ENCODE data around the gene IDUA.
"Not testable (repeated sequence)": the region's sequence is repeated elsewhere in the genome, so short reads cannot be mapped to it uniquely, and the experiment has no call there.

DNA sequence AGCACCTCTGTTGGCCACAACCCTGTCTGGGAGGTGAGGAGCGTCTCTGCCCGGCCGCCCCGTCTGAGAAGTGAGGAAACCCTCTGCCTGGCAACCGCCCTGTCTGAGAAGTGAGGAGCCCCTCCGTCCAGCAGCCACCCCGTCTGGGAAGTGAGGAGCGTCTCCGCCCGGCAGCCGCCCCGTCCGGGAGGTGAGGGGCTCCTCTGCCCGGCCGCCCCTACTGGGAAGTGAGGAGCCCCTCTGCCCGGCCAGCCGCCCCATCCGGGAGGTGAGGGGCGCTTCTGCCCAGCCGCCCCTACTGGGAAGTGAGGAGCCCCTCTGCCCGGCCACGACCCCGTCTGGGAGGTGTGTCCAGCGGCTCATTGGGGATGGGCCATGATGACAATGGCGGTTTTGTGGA lies 10.8 kb upstream of the IDUA start:
- not testable (repeated sequence) for TF ChIP-seq EZH2phosphoT487 (IDR thresholded peaks at IDR 0.05; ENCODE audit: low read depth)
- TF ChIP-seq, protein P1, sequence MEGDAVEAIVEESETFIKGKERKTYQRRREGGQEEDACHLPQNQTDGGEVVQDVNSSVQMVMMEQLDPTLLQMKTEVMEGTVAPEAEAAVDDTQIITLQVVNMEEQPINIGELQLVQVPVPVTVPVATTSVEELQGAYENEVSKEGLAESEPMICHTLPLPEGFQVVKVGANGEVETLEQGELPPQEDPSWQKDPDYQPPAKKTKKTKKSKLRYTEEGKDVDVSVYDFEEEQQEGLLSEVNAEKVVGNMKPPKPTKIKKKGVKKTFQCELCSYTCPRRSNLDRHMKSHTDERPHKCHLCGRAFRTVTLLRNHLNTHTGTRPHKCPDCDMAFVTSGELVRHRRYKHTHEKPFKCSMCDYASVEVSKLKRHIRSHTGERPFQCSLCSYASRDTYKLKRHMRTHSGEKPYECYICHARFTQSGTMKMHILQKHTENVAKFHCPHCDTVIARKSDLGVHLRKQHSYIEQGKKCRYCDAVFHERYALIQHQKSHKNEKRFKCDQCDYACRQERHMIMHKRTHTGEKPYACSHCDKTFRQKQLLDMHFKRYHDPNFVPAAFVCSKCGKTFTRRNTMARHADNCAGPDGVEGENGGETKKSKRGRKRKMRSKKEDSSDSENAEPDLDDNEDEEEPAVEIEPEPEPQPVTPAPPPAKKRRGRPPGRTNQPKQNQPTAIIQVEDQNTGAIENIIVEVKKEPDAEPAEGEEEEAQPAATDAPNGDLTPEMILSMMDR (IDR thresholded peaks at IDR 0.05; ENCODE audit: low read depth, low read length) = not testable (repeated sequence)

Measured in OCI-LY3 (cell line).